Panc1 (cell line): ENCODE results near the gene BACH2. TPM values are rescaled to one million over a fixed set of nuclear protein-coding genes. Genes with fewer than 3 reads are reported as not detected.

Source experiments
- ATAC-seq: fragments of 200-7000 bp; cut with Tn5 transposase; 2 replicates; pipeline ENCODE4 v1.9.1; 2020; ENCODE audit warnings: mild to moderate bottlenecking, moderate library complexity
- BruUV-seq: library from RNA; stranded (reverse); fragments of 400-500 nt; replicated peaks from 2 replicates; lab custom pipeline; 2021; lab: Mats Ljungman, UMichigan
- CTCF ChIA-PET: fragments of 300-600 bp; sonication (Branson Sonifier 250); formaldehyde crosslinking; loops from one replicate; lab custom pipeline; 2022; ENCODE audit warnings: antibody characterized with exemption; lab: Charles Lee
- POLR2A ChIA-PET: fragments of 300-600 bp; sonication (Branson Sonifier 250); formaldehyde crosslinking; loops from one replicate; lab custom pipeline; 2022; ENCODE audit warnings: antibody characterized with exemption; lab: Charles Lee
- DNase-seq: peaks from one replicate; pipeline ENCODE4 v3.0.0-alpha.2; 2010; ENCODE audit warnings: low read depth, low spot score
- H3K27ac ChIP-seq: 2 replicates; pipeline ENCODE4 v1.5.1; 2011; ENCODE audit warnings: mild to moderate bottlenecking, low read length, inconsistent platforms
- H3K27me3 ChIP-seq: fragments of 200-500 bp; sonication (Bioruptor generic); 2 replicates; pipeline ENCODE4 v1.6.0; 2014; ENCODE audit warnings: low read length, inconsistent platforms; ENCODE audit not compliant: control insufficient read depth, insufficient read depth
- H3K36me3 ChIP-seq: fragments of 200-500 bp; sonication (Bioruptor generic); 2 replicates; pipeline ENCODE4 v1.5.1; 2014; ENCODE audit warnings: inconsistent platforms, mild to moderate bottlenecking, low read length, moderate library complexity; ENCODE audit not compliant: control insufficient read depth, insufficient read depth
- H3K4me1 ChIP-seq: 2 replicates; pipeline ENCODE4 v1.5.1; 2011; ENCODE audit warnings: inconsistent platforms, mild to moderate bottlenecking, low read length, moderate library complexity; ENCODE audit not compliant: control insufficient read depth, insufficient read depth
- H3K4me3 ChIP-seq, 2 experiments: 2 replicates each; pipeline ENCODE4 v1.5.1; 2011 to 2012; ENCODE audit warnings: low read depth in 2 of 2, low read length in 2 of 2, mild to moderate bottlenecking in 2 of 2, inconsistent platforms in 1 of 2, moderate library complexity in 1 of 2
- H3K9me3 ChIP-seq: fragments of 200-500 bp; sonication (Bioruptor generic); 2 replicates; pipeline ENCODE4 v1.5.1; 2014; ENCODE audit warnings: low read depth, mild to moderate bottlenecking, inconsistent platforms, low read length, moderate library complexity; ENCODE audit not compliant: control insufficient read depth, insufficient read depth
- POLR2AphosphoS5 ChIP-seq: IDR thresholded peaks from 2 replicates; pipeline ENCODE4 v1.6.1; 2012; ENCODE audit warnings: mild to moderate bottlenecking, low read depth, low read length, moderate library complexity
- REST ChIP-seq, 2 experiments: IDR thresholded peaks; 2 replicates each; pipeline ENCODE4 v1.6.1; 2011 to 2012; ENCODE audit warnings: low read depth in 2 of 2, control low read depth in 1 of 2, low read length in 1 of 2, mild to moderate bottlenecking in 1 of 2, moderate library complexity in 1 of 2; ENCODE audit not compliant: insufficient read depth in 1 of 2
- SIN3A ChIP-seq: IDR thresholded peaks from 2 replicates; pipeline ENCODE4 v1.6.1; 2012; ENCODE audit warnings: low read depth, mild to moderate bottlenecking, low read length, moderate library complexity, borderline replicate concordance; ENCODE audit not compliant: insufficient read depth
- TCF7L2 ChIP-seq: IDR thresholded peaks from 2 replicates; pipeline ENCODE4 v1.6.1; 2011; ENCODE audit warnings: mild to moderate bottlenecking, low read depth, low read length, inconsistent platforms
- in situ Hi-C: cut with HindIII; loops from 2 replicates; pipeline ENCODE4 v1.10.0; 2016; ENCODE audit warnings: low sequenced_read_pairs, low pct_unique_long_range_greater_than_20kb
- intact Hi-C: fragments of 100-400 bp; cut with micrococcal nuclease; formaldehyde crosslinking; loops from one replicate; pipeline ENCODE4 v1.10.0; 2022; ENCODE audit not compliant: unreplicated experiment
- total RNA-seq: library from RNA; stranded (reverse); gene quantifications from one replicate; pipeline ENCODE4 v1.2.1, GENCODE V29; 2021; ENCODE audit not compliant: unreplicated experiment
- TF ChIP-seq, protein P1 (sequence below): fragments of 450-650 bp; IDR thresholded peaks from 2 replicates; pipeline ENCODE4 v1.5.1; 2017; ENCODE audit warnings: mild to moderate bottlenecking

Gene BACH2
- total RNA-seq, 1 experiment from 2014 or later = 1.6 TPM

GRCh38 chr6:90111387-90111786, 185.3 kb downstream of the BACH2 start:
- ATAC-seq (no peak), DNase-seq (no peak)
- Histone ChIP-seq H3K27ac (no peak overlapping the region), H3K36me3 (no peaks in the 10 kb centered on the region), H3K27me3 (no peaks in the 10 kb centered on the region), H3K4me3 (no peak overlapping the region), H3K9me3 (no peaks in the 10 kb centered on the region), H3K4me1 (no peaks in the 10 kb centered on the region)
- TF ChIP-seq SIN3A = no peak
- no peak for TF ChIP-seq TCF7L2
- TF ChIP-seq REST (IDR thresholded peaks at IDR 0.05; ENCODE audit: insufficient read depth in 1 of 2, low read depth in 2 of 2, low read length in 1 of 2) = no peak
- no peak for TF ChIP-seq POLR2AphosphoS5
- TF ChIP-seq, protein P1, sequence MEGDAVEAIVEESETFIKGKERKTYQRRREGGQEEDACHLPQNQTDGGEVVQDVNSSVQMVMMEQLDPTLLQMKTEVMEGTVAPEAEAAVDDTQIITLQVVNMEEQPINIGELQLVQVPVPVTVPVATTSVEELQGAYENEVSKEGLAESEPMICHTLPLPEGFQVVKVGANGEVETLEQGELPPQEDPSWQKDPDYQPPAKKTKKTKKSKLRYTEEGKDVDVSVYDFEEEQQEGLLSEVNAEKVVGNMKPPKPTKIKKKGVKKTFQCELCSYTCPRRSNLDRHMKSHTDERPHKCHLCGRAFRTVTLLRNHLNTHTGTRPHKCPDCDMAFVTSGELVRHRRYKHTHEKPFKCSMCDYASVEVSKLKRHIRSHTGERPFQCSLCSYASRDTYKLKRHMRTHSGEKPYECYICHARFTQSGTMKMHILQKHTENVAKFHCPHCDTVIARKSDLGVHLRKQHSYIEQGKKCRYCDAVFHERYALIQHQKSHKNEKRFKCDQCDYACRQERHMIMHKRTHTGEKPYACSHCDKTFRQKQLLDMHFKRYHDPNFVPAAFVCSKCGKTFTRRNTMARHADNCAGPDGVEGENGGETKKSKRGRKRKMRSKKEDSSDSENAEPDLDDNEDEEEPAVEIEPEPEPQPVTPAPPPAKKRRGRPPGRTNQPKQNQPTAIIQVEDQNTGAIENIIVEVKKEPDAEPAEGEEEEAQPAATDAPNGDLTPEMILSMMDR = no peak
- ChIA-PET CTCF (interaction anchor here (0.6 kb wide), 1 partner anchor 116 kb away, joined by 4 read pairs; no protein-coding TSS in a partner anchor), POLR2A (no interaction called here)
- no TSS peak for BruUV-seq
- intact Hi-C loops = no loop called here
- in situ Hi-C loops = no loop called here

DNA sequence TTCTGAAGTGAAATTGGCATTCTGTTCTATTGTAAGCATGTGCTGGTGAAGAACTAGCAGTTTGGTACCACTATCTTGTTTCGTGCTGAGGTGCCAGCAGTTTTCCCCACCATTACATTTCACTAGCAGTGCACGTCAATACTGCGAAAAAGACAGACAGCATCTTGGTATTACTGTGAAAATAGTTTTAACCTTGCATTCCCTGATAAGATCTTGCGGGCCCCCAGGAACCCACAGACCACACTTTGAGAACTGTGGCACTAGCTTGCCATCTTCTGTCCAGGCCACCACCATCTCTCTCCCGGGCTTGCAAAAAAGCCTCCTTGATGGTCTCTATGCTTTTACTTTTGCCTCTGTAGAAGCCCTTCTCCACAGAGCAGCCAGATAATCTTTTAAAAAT, 185.7 kb downstream of the BACH2 start:
- no peaks in the 10 kb centered on the region for H3K27me3 ChIP-seq
- ATAC-seq (no peak), DNase-seq (no peak)
- in situ Hi-C loops = no loop called here
- POLR2A ChIA-PET = no interaction called here
- H3K4me1 ChIP-seq = no peaks in the 10 kb centered on the region
- TF ChIP-seq SIN3A (no peak), REST (IDR thresholded peaks at IDR 0.05; ENCODE audit: insufficient read depth in 1 of 2, low read depth in 2 of 2, low read length in 1 of 2) (no peak), POLR2AphosphoS5 (no peak), TCF7L2 (no peak)
- TF ChIP-seq, protein P1 = no peak
- no peaks in the 10 kb centered on the region for H3K9me3 ChIP-seq
- no peak overlapping the region for H3K4me3 ChIP-seq
- H3K36me3 ChIP-seq = no peaks in the 10 kb centered on the region
- H3K27ac ChIP-seq = no peak overlapping the region
- CTCF ChIA-PET = no interaction called here
- no TSS peak for BruUV-seq
- intact Hi-C loops = no loop called here
